ENCODE data around the gene GAREM1. TPM values are rescaled to one million over a fixed set of nuclear protein-coding genes. Genes with fewer than 3 reads are reported as not detected.

The GAREM1 gene
- total RNA-seq, 1 experiment from 2014 or later, result 21.4 TPM

DNA sequence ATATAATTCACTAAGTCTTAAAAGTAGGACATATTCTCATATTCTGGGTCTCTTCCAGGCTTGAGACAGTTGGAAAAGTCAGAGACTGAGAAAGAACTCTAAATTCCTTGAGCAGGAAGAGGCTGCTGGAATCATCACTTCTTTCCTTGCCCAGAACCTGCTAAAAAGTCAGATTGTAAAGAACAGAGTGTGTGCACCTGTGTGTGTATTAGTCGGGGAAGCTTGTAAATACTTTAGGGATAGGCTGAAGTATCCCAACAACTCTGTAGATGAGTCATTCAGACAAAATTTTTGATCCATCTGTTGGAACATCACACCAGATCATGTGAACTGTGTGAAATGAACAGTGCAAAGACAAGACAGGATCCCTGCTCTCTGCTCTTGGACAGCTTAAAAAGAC, 16.1 kb downstream of the GAREM1 start:
- peak; percentile 30 for DNase-seq (ENCODE audit: unreplicated experiment)
- H3K4me3 Mint-ChIP-seq (ENCODE audit: unreplicated experiment), result no peak overlapping the region
- H3K27ac Mint-ChIP-seq (ENCODE audit: low read depth, unreplicated experiment), result peak overlapping the region; percentile 85
- CTCF ChIA-PET, result interaction anchor here (1.1 to 1.2 kb wide), 3 partner anchors 17 to 189 kb away, joined by 3 to 5 read pairs (median 3); partner anchors contain the start of gene GAREM1
- H3K9me3 Mint-ChIP-seq (ENCODE audit: unreplicated experiment), result no peaks in the 10 kb centered on the region
- POLR2A ChIA-PET, result interaction anchor here (0.6 to 2.1 kb wide), 6 partner anchors 13 to 1029 kb away, joined by 3 to 17 read pairs (median 4); partner anchors contain the start of gene GAREM1
- intact Hi-C loops (cut with micrococcal nuclease), result no loop called here
- H3K27me3 Mint-ChIP-seq (ENCODE audit: insufficient read depth, unreplicated experiment), result no peaks in the 10 kb centered on the region
- no peaks in the 10 kb centered on the region for H3K36me3 Mint-ChIP-seq (ENCODE audit: insufficient read depth, unreplicated experiment)
- no TSS peak for BruUV-seq (replicated peaks)
- TF ChIP-seq, protein P1, sequence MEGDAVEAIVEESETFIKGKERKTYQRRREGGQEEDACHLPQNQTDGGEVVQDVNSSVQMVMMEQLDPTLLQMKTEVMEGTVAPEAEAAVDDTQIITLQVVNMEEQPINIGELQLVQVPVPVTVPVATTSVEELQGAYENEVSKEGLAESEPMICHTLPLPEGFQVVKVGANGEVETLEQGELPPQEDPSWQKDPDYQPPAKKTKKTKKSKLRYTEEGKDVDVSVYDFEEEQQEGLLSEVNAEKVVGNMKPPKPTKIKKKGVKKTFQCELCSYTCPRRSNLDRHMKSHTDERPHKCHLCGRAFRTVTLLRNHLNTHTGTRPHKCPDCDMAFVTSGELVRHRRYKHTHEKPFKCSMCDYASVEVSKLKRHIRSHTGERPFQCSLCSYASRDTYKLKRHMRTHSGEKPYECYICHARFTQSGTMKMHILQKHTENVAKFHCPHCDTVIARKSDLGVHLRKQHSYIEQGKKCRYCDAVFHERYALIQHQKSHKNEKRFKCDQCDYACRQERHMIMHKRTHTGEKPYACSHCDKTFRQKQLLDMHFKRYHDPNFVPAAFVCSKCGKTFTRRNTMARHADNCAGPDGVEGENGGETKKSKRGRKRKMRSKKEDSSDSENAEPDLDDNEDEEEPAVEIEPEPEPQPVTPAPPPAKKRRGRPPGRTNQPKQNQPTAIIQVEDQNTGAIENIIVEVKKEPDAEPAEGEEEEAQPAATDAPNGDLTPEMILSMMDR (IDR thresholded peaks at IDR 0.05; ENCODE audit: unreplicated experiment), result no peak
- H3K4me1 Mint-ChIP-seq (ENCODE audit: insufficient read depth, unreplicated experiment), result peaks cover 43% of the 10 kb centered on the region

DNA sequence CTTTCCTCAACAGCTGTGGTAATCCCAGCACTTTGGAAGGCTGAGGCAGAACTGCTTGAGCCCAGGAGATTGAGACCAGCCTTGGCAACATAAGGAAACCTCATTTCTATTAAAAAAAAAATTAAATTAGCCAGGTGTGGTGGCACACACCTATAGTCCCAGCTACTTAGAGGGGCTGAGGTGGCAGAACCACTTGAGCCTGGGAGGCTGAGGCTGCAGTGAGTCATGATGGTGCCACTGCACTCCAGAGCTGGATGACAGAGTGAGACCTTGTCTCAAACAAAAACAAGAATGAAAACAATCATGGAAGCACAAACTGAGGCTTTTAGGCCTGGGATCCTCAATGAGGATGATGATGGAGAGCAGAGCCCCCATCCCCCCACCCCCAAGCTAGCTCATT, 19.8 kb downstream of the GAREM1 start:
- BruUV-seq (replicated peaks), result no TSS peak
- TF ChIP-seq, protein P1 (IDR thresholded peaks at IDR 0.05; ENCODE audit: unreplicated experiment), result no peak

DNA sequence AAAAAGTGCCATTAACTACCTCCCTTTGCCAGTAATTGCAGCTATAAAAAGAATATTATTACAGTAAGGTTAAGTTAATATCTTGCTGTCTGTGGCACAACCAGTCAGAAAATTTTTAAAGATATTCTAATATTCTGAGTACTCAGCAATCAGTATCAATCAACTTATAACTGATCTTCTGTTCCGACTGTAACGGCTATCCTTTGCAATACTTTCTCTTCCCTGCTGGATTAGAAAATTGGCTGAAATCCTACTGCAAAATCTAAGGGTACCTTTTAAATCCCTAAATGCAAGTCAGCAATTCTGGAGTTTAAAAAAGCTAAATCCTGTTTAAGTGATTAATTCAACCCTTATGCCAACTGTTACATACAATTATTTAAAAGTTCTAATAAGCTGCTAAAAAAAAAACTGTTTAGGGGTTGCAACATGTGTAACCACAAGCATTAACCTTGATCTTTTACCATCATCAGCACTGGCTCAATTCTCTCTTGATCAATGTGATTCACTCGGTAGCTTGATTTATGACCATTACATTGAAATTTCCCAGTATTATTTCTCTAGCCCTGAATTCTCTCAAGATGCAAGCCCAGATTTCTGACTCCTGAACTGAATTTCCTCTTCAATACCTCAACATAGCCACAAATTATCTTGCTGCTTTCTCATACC, 20.5 kb downstream of the GAREM1 start:
- DNase-seq (ENCODE audit: unreplicated experiment), result no peak
- H3K27ac Mint-ChIP-seq (ENCODE audit: low read depth, unreplicated experiment), result no peak overlapping the region
- TF ChIP-seq, protein P1 (IDR thresholded peaks at IDR 0.05; ENCODE audit: unreplicated experiment), result no peak
- no peak overlapping the region for H3K4me3 Mint-ChIP-seq (ENCODE audit: unreplicated experiment)
- H3K9me3 Mint-ChIP-seq (ENCODE audit: unreplicated experiment), result no peaks in the 10 kb centered on the region
- CTCF ChIA-PET, result interaction anchor here (0.6 to 2.5 kb wide), 4 partner anchors 10 to 111 kb away, joined by 3 to 14 read pairs (median 6); partner anchors contain the start of gene GAREM1
- BruUV-seq (replicated peaks), result no TSS peak
- H3K27me3 Mint-ChIP-seq (ENCODE audit: insufficient read depth, unreplicated experiment), result no peaks in the 10 kb centered on the region
- intact Hi-C loops (cut with micrococcal nuclease), result no loop called here
- no peaks in the 10 kb centered on the region for H3K36me3 Mint-ChIP-seq (ENCODE audit: insufficient read depth, unreplicated experiment)
- peaks cover 29% of the 10 kb centered on the region for H3K4me1 Mint-ChIP-seq (ENCODE audit: insufficient read depth, unreplicated experiment)
- POLR2A ChIA-PET, result interaction anchor here (0.5 to 1.2 kb wide), 3 partner anchors 20 to 68 kb away, joined by 3 to 5 read pairs (median 4); partner anchors contain the start of gene GAREM1

More for the DNA sequence above, 19.8 kb downstream of the GAREM1 start:
- H3K27ac Mint-ChIP-seq (ENCODE audit: low read depth, unreplicated experiment), result no peak overlapping the region
- ChIA-PET POLR2A (interaction anchor here (0.6 to 1.1 kb wide), 2 partner anchors 69 to 179 kb away, joined by 3 read pairs; no protein-coding TSS in a partner anchor), CTCF (interaction anchor here (0.5 to 2.5 kb wide), 7 partner anchors 9 to 191 kb away, joined by 3 to 14 read pairs (median 4); partner anchors contain the start of gene GAREM1)
- no peak for DNase-seq (ENCODE audit: unreplicated experiment)
- no peak overlapping the region for H3K4me3 Mint-ChIP-seq (ENCODE audit: unreplicated experiment)
- intact Hi-C loops (cut with micrococcal nuclease), result no loop called here
- no peaks in the 10 kb centered on the region for H3K36me3 Mint-ChIP-seq (ENCODE audit: insufficient read depth, unreplicated experiment)
- H3K4me1 Mint-ChIP-seq (ENCODE audit: insufficient read depth, unreplicated experiment), result peaks cover 36% of the 10 kb centered on the region
- no peaks in the 10 kb centered on the region for H3K27me3 Mint-ChIP-seq (ENCODE audit: insufficient read depth, unreplicated experiment)
- no peaks in the 10 kb centered on the region for H3K9me3 Mint-ChIP-seq (ENCODE audit: unreplicated experiment)

DNA sequence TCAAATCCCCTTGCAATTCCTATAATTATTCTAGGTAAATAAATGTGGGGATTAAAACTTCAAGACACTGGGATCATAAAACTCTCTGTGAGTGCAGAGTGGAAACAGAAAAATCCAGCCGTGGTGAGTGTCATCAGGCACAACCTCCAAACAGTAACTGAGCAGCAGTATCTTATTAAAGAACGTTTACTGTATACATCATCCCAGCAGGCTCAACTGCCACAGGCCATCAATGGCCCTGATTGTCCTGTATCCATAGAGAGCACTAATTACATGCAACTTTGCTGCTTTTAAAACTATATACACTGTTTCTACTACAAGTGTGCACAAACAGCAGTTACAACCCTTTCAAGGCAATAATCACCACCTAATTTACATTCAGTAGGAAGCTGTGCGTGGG, 23.9 kb downstream of the GAREM1 start:
- POLR2A ChIA-PET, result interaction anchor here (0.8 kb wide), 1 partner anchor 79 kb away, joined by 3 read pairs; no protein-coding TSS in a partner anchor
- DNase-seq (ENCODE audit: unreplicated experiment), result no peak
- Mint-ChIP-seq H3K4me1 (ENCODE audit: insufficient read depth, unreplicated experiment) (peaks cover 17% of the 10 kb centered on the region), H3K27ac (ENCODE audit: low read depth, unreplicated experiment) (no peak overlapping the region), H3K9me3 (ENCODE audit: unreplicated experiment) (no peaks in the 10 kb centered on the region), H3K4me3 (ENCODE audit: unreplicated experiment) (no peak overlapping the region), H3K36me3 (ENCODE audit: insufficient read depth, unreplicated experiment) (peaks cover 1% of the 10 kb centered on the region), H3K27me3 (ENCODE audit: insufficient read depth, unreplicated experiment) (no peaks in the 10 kb centered on the region)
- CTCF ChIA-PET, result no interaction called here
- BruUV-seq (replicated peaks), result no TSS peak
- TF ChIP-seq, protein P1 (IDR thresholded peaks at IDR 0.05; ENCODE audit: unreplicated experiment), result no peak
- intact Hi-C loops (cut with micrococcal nuclease), result no loop called here
